H9 (cell line): Measurements from ENCODE around the gene ADGRG2. TPM values are rescaled to one million over a fixed set of nuclear protein-coding genes. Genes with fewer than 3 reads are reported as not detected.

ENCODE experiments used
- DNase-seq: peaks from one replicate; pipeline ENCODE4 v3.0.0-alpha.2; 2017
- H2AFZ ChIP-seq: one replicate; pipeline ENCODE4 v1.6.1; 2013; ENCODE audit warnings: mild to moderate bottlenecking, low read length, control low read depth, moderate library complexity
- H2AK5ac ChIP-seq: 2 replicates; pipeline ENCODE4 v1.6.1; 2013; ENCODE audit warnings: low read length, control low read depth, mixed read lengths; ENCODE audit not compliant: insufficient read length
- H2BK120ac ChIP-seq: one replicate; pipeline ENCODE4 v1.6.1; 2013; ENCODE audit warnings: low read depth, mild to moderate bottlenecking, low read length, control low read depth, inconsistent platforms; ENCODE audit not compliant: poor library complexity, severe bottlenecking
- H2BK12ac ChIP-seq: 2 replicates; pipeline ENCODE4 v1.6.1; 2013; ENCODE audit warnings: low read length, control low read depth, mixed read lengths, low read depth; ENCODE audit not compliant: insufficient read length
- H2BK15ac ChIP-seq: 2 replicates; pipeline ENCODE4 v1.6.1; 2013; ENCODE audit warnings: low read depth, low read length, control low read depth
- H2BK20ac ChIP-seq: one replicate; pipeline ENCODE4 v1.6.1; 2013; ENCODE audit warnings: low read depth, mild to moderate bottlenecking, low read length, control low read depth, inconsistent platforms; ENCODE audit not compliant: poor library complexity, severe bottlenecking
- H2BK5ac ChIP-seq: 2 replicates; pipeline ENCODE4 v1.6.1; 2013; ENCODE audit warnings: low read length, control low read depth, mixed read lengths; ENCODE audit not compliant: insufficient read length
- H3K14ac ChIP-seq: 2 replicates; pipeline ENCODE4 v1.6.1; 2013; ENCODE audit warnings: low read length, control low read depth; ENCODE audit not compliant: insufficient read depth
- H3K18ac ChIP-seq: 2 replicates; pipeline ENCODE4 v1.6.1; 2013; ENCODE audit warnings: low read depth, mild to moderate bottlenecking, mixed read lengths, low read length, control low read depth; ENCODE audit not compliant: insufficient read length
- H3K23ac ChIP-seq: 2 replicates; pipeline ENCODE4 v1.6.1; 2013; ENCODE audit warnings: low read length, control low read depth, mixed read lengths, low read depth; ENCODE audit not compliant: insufficient read length
- H3K23me2 ChIP-seq: 2 replicates; pipeline ENCODE4 v1.6.1; 2013; ENCODE audit warnings: low read depth, mild to moderate bottlenecking, mixed read lengths, low read length, control low read depth; ENCODE audit not compliant: insufficient read length, poor library complexity, severe bottlenecking
- H3K27ac ChIP-seq: 2 replicates; pipeline ENCODE4 v1.5.1; 2013; ENCODE audit warnings: low read length, control low read depth, mixed read lengths, low read depth; ENCODE audit not compliant: insufficient read length
- H3K27me3 ChIP-seq: 2 replicates; pipeline ENCODE4 v1.6.1; 2013; ENCODE audit warnings: low read length, control low read depth, inconsistent platforms; ENCODE audit not compliant: insufficient read depth
- H3K4ac ChIP-seq: 2 replicates; pipeline ENCODE4 v1.6.1; 2013; ENCODE audit warnings: low read depth, mild to moderate bottlenecking, control low read depth, inconsistent platforms, low read length, moderate library complexity
- H3K4me1 ChIP-seq: 2 replicates; pipeline ENCODE4 v1.6.1; 2013; ENCODE audit warnings: low read length, control low read depth, inconsistent platforms; ENCODE audit not compliant: insufficient read depth
- H3K4me2 ChIP-seq: 2 replicates; pipeline ENCODE4 v1.6.1; 2013; ENCODE audit warnings: low read length, control low read depth, mixed read lengths; ENCODE audit not compliant: insufficient read length, insufficient read depth
- H3K56ac ChIP-seq: 2 replicates; pipeline ENCODE4 v1.6.1; 2013; ENCODE audit warnings: low read depth, mild to moderate bottlenecking, mixed read lengths, low read length, control low read depth; ENCODE audit not compliant: insufficient read length
- H3K79me1 ChIP-seq: 2 replicates; pipeline ENCODE4 v1.6.1; 2013; ENCODE audit warnings: low read depth, mild to moderate bottlenecking, moderate library complexity, low read length, control low read depth, inconsistent platforms; ENCODE audit not compliant: insufficient read depth, poor library complexity, severe bottlenecking
- H3K79me2 ChIP-seq: 2 replicates; pipeline ENCODE4 v1.6.1; 2013; ENCODE audit warnings: low read length, control low read depth, inconsistent platforms; ENCODE audit not compliant: insufficient read depth
- H3K9ac ChIP-seq: 2 replicates; pipeline ENCODE4 v1.6.1; 2013; ENCODE audit warnings: low read length, control low read depth, mixed read lengths; ENCODE audit not compliant: insufficient read length; ENCODE audit errors: extremely low read depth
- H3K9me3 ChIP-seq: one replicate; pipeline ENCODE4 v1.6.1; 2013; ENCODE audit warnings: low read depth, low read length, inconsistent platforms; ENCODE audit not compliant: control insufficient read depth
- H3T11ph ChIP-seq: one replicate; pipeline ENCODE4 v1.6.1; 2013; ENCODE audit warnings: mild to moderate bottlenecking, low read length, control low read depth, inconsistent platforms
- H4K20me1 ChIP-seq: one replicate; pipeline ENCODE4 v1.6.1; 2013; ENCODE audit not compliant: control insufficient read depth, insufficient read length, insufficient read depth
- H4K5ac ChIP-seq: 2 replicates; pipeline ENCODE4 v1.6.1; 2013; ENCODE audit warnings: low read depth, mild to moderate bottlenecking, mixed read lengths, low read length, control low read depth; ENCODE audit not compliant: insufficient read length
- H4K8ac ChIP-seq: replicated peaks from 2 replicates; pipeline ENCODE4 v1.6.1; 2013; ENCODE audit warnings: low read length, control low read depth, mixed read lengths, low read depth; ENCODE audit not compliant: insufficient read length
- H4K91ac ChIP-seq: 2 replicates; pipeline ENCODE4 v1.6.1; 2013; ENCODE audit warnings: low read depth, mild to moderate bottlenecking, moderate library complexity, mixed read lengths, low read length, control low read depth; ENCODE audit not compliant: insufficient read length
- H3K27ac Mint-ChIP-seq, 3 experiments: 2 replicates in 2 of 3; 3 replicates in 1 of 3; pipeline ENCODE4 v1.8.0; 2020 to 2021; ENCODE audit warnings: mixed read lengths in 3 of 3, mild to moderate bottlenecking in 1 of 3, moderate library complexity in 1 of 3
- H3K27me3 Mint-ChIP-seq: 2 replicates; pipeline ENCODE4 v1.8.0; 2021; ENCODE audit warnings: low read depth, mild to moderate bottlenecking, moderate library complexity, mixed read lengths
- H3K36me3 Mint-ChIP-seq, 3 experiments: 2 replicates in 2 of 3; 3 replicates in 1 of 3; pipeline ENCODE4 v1.8.0; 2020 to 2021; ENCODE audit warnings: low read depth in 3 of 3, mixed read lengths in 3 of 3; ENCODE audit not compliant: insufficient read depth in 1 of 3
- H3K4me1 Mint-ChIP-seq, 2 experiments: 2 replicates each; pipeline ENCODE4 v1.8.0; 2020; ENCODE audit warnings: mixed read lengths in 2 of 2
- H3K4me3 Mint-ChIP-seq, 2 experiments: 2 replicates in 1 of 2; 3 replicates in 1 of 2; pipeline ENCODE4 v1.8.0; 2020 to 2021; ENCODE audit warnings: mild to moderate bottlenecking in 2 of 2, mixed read lengths in 2 of 2, moderate library complexity in 1 of 2
- H3K9me3 Mint-ChIP-seq, 2 experiments: 2 replicates in 1 of 2; 3 replicates in 1 of 2; pipeline ENCODE4 v1.8.0; 2020; ENCODE audit warnings: mild to moderate bottlenecking in 2 of 2, mixed read lengths in 2 of 2, moderate library complexity in 1 of 2
- WGBS: extraction: QIAGEN DNeasy Blood & Tissue Kit; methylation state at CpG from one replicate; pipeline ENCODE4 v1.1.7; 2013; ENCODE audit warnings: missing lambda C conversion rate, low lambda C conversion rate, mixed read lengths; ENCODE audit not compliant: insufficient read length; ENCODE audit errors: extremely low coverage; 5-methylcytosine and 5-hydroxymethylcytosine counted together
- total RNA-seq: library from RNA; stranded (reverse); gene quantifications from 2 replicates; pipeline ENCODE4 v1.2.1, GENCODE V29; 2021
- TF ChIP-seq, protein P1 (sequence below): fragments of 200-600 bp; sonication (generic); conservative IDR thresholded peaks from 3 replicates; pipeline ENCODE4 v1.8.0; 2021; ENCODE audit warnings: antibody characterized with exemption, mild to moderate bottlenecking

ADGRG2 gene
- total RNA-seq, 1 experiment from 2014 or later = 6.8 TPM

- Mint-ChIP-seq H3K4me1 (no peaks in the 10 kb centered on the region; a peak in 1 of 4 replicates), H3K36me3 (peaks cover 0 to 10% (median 5%) of the 10 kb centered on the region in 3 experiments; a peak in 5 of 7 replicates), H3K27ac (no peak overlapping the region), H3K4me3 (no peak overlapping the region), H3K9me3 (peaks cover 54 to 61% of the 10 kb centered on the region in 2 experiments), H3K27me3 (peaks cover 1% of the 10 kb centered on the region; the same call in 1 of the 2 replicates)
- H3K4ac ChIP-seq = no peak overlapping the region
- no peak overlapping the region for H2BK12ac ChIP-seq
- H3K27me3 ChIP-seq = no peaks in the 10 kb centered on the region
- H2BK120ac ChIP-seq = no peak overlapping the region
- TF ChIP-seq, protein P1, sequence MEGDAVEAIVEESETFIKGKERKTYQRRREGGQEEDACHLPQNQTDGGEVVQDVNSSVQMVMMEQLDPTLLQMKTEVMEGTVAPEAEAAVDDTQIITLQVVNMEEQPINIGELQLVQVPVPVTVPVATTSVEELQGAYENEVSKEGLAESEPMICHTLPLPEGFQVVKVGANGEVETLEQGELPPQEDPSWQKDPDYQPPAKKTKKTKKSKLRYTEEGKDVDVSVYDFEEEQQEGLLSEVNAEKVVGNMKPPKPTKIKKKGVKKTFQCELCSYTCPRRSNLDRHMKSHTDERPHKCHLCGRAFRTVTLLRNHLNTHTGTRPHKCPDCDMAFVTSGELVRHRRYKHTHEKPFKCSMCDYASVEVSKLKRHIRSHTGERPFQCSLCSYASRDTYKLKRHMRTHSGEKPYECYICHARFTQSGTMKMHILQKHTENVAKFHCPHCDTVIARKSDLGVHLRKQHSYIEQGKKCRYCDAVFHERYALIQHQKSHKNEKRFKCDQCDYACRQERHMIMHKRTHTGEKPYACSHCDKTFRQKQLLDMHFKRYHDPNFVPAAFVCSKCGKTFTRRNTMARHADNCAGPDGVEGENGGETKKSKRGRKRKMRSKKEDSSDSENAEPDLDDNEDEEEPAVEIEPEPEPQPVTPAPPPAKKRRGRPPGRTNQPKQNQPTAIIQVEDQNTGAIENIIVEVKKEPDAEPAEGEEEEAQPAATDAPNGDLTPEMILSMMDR = no peak
- no peak overlapping the region for H3K9ac ChIP-seq
- no peaks in the 10 kb centered on the region for H3K79me2 ChIP-seq
- H3K4me2 ChIP-seq = no peak overlapping the region
- no peak overlapping the region for H3K18ac ChIP-seq
- H4K8ac ChIP-seq = no peak overlapping the region
- H4K20me1 ChIP-seq = no peaks in the 10 kb centered on the region
- no peaks in the 10 kb centered on the region for H3K4me1 ChIP-seq
- peaks cover 35% of the 10 kb centered on the region for H3K9me3 ChIP-seq
- no peak overlapping the region for H3K27ac ChIP-seq
- H3K79me1 ChIP-seq = no peaks in the 10 kb centered on the region
- H3K14ac ChIP-seq = no peak overlapping the region
- no peak overlapping the region for H2BK15ac ChIP-seq
- H4K91ac ChIP-seq = no peak overlapping the region
- H2BK5ac ChIP-seq = no peak overlapping the region
- no peak overlapping the region for H3K23ac ChIP-seq
- no peak overlapping the region for H4K5ac ChIP-seq
- H3K56ac ChIP-seq = no peak overlapping the region
- H3T11ph ChIP-seq = no peak overlapping the region
- H2AFZ ChIP-seq = no peak overlapping the region
- no CpG with 5 or more reads among the region's 2 CpGs for WGBS
- no peak for DNase-seq
- no peaks in the 10 kb centered on the region for H3K23me2 ChIP-seq
- no peak overlapping the region for H2BK20ac ChIP-seq
- no peak overlapping the region for H2AK5ac ChIP-seq
These were observed 150.8 kb downstream of the ADGRG2 start for GRCh38 chrX:18971506-18971905.
